Liver (tissue), 2 donors: ENCODE data around the gene DYSF.

ENCODE experiments used
- EGR1 ChIP-seq, 2 donors: IDR thresholded peaks; 2 replicates each; pipeline ENCODE4 v1.6.1; 2016 to 2018; ENCODE audit warnings: antibody characterized with exemption in 2 of 2, low read depth in 2 of 2
- MAX ChIP-seq: IDR thresholded peaks from 2 replicates; pipeline ENCODE4 v1.6.1; 2016; ENCODE audit warnings: antibody characterized with exemption
- NR2F2 ChIP-seq: IDR thresholded peaks from 2 replicates; pipeline ENCODE4 v1.6.1; 2016; ENCODE audit warnings: antibody characterized with exemption
- donor health status: healthy.

DNA sequence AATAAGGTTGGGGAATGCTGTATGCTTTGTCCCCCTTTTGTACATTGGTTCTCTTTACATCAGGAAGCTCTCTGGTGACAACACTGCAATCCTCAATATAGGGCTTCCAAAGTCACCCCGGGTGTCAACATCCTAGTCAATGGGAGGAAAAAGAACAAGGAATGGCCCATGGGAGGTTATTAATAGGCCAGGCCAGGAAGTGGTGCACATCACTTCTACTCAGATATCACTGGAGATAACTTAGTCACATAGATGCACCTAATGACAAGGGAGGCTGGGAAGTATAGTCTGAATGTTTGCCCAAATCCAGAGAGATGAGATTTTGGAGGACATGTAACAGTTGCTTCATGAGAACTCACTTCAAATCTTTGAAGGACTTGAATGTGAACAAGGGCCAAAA lies 274.7 kb downstream of the DYSF start:
- no peak for TF ChIP-seq MAX
- no peak for TF ChIP-seq EGR1 (IDR thresholded peaks at IDR 0.05; ENCODE audit: low read depth in 2 of 2)
- TF ChIP-seq NR2F2 = no peak
